GM19240 (cell line): ENCODE measurements around the gene DIP2A.
"Not testable (repeated sequence)": the region's sequence is repeated elsewhere in the genome, so short reads cannot be mapped to it uniquely, and the experiment has no call there.

Experiments used
- DNase-seq: peaks from one replicate; pipeline ENCODE4 v3.0.0; 2011; ENCODE audit warnings: low spot score; ENCODE audit not compliant: insufficient read length

DIP2A gene

GRCh38 chr21:46443910-46444309, 14.8 kb upstream of the DIP2A start:
- no peak for DNase-seq

- DNase-seq: no peak
Measured at GRCh38 chr21:46448108-46448507, 10.6 kb upstream of the DIP2A start.

DNA sequence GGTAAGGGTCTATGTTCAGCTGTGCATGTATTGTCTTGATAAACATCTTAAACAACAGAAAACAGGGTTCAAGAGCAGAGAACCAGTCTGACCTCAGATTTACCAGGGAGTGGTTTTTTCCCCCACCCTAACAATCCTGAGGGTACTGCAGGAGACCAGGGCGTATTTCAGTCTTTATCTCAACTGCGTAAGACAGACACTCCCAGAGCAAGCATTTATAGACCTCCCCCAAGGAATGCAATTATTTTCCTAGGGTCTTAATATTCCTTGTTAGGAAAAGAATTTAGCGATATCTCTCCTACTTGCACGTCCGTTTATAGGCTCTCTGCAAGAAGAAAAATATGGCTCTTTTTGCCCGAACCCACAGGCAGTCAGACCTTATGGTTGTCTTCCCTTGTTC, 9.8 kb upstream of the DIP2A start:
- not testable (repeated sequence) for DNase-seq

GRCh38 chr21:46452710-46453109, 6.0 kb upstream of the DIP2A start:
- no peak for DNase-seq

DNA sequence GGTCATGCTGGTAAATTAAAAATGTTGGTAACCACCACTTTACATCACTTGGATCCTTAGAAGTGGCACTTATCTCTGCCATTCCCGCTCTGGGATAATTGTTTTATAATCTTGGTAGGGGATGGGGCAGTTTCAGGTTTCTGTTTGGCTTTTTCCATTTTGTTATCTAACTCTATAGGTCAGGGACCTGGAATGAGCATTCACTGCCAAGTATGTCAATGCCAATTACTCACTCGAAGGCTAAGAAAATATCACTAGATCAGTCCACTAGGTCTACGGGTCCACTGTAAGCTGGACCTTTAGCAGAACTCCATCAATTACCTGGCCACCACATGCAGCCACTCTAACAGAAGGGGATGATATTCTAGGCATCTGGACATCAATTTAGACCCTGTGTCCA, 4.5 kb upstream of the DIP2A start:
- DNase-seq: no peak

DNA sequence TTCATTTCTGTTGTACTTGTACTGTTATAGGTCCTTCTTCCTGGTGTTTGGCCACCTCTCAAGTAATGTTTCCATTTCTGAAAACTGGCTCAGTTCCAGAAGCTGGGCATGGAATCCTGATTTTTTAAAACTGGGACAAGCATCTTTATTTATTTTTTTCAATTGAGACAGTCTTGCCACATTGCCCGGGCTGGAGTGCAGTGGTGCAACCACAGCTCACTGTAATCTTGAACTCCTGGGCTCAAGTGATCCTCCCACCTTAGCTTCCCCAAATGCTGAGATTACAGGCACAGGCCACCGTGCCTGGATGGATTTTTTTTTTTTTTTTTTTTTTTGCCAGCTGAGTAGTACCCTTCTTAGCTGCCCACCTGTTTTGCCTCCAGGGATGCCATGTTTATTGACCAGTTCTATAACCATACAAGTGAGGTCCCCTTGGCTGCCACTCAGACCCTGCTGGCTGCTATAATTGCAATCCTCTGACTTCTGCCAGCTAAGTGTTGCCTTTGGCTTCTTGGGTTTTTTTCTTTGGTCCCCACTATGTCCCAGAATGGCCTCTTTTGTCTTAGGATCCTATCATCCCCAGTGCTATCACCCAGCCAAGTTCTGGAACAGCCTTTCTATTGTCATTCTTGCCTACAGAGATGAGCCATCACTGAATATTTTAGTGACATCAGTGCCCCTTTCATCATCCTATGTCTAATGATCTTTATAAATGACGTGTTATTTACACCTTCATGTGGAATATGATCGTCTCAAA, 3.9 kb upstream of the DIP2A start:
- DNase-seq: no peak

- DNase-seq: no peak
Measured at GRCh38 chr21:46455575-46456385, 2.9 kb upstream of the DIP2A start.

DNA sequence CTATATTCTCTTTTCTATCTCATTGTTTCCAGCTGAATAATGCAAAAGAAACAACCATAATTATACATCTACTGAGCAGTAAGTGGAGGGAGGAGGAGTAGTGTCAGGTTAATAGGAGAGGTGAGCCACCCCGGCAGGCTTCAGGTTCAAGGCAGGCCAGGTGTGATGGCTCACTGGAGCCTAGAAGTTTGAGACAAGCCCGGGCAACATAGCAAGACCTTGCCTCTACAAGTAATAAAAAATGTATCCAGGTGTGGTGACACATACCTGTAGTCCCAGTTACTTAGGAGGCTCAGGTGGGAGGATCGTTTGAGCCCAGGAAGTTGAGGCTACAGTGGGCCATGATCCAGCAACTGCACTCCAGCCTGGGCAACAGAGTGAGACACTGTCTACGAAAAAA, 1.9 kb upstream of the DIP2A start:
- no peak for DNase-seq

GRCh38 chr21:46457801-46458314, 833 bp upstream of the DIP2A start:
- DNase-seq: no peak

- DNase-seq: no peak
Measured at GRCh38 chr21:46459024-46459355, 299 bp downstream of the DIP2A start.

DNA sequence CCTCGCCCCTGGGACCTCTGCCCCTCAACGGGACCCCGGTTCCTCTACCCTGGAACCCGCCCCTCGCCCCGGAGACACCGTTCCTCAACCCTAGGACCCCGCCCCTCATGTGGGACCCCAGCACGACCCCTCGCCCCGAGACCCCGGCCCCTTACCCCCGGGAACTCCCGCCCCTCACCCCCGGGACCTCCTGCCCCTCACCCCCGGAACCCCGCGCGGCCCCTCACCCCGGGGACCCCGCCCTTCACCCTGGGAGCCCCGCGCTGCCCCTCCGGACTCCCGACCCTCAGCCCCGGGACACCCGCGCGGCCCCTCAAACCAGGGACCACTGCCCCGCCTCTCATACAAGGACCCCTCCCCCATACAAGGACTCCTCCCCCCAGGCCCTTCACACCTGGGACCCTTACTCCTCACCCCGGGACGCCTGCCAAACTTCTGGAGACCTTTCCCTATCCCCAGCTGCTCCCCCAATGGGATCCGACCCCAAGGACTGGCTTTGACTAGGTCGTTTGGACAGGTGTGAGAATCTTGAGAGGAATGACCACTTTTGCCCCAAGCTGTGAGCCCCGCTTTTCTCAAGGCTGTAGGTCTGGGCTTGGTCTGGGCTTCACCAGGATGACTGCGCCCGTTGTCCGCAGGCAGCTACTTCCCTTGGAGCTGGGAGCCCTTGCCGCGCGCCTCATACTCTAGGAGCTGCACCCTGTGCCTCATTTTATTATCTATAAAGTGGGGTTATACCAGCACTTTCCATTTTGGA, 843 bp downstream of the DIP2A start:
- no peak for DNase-seq

DNA sequence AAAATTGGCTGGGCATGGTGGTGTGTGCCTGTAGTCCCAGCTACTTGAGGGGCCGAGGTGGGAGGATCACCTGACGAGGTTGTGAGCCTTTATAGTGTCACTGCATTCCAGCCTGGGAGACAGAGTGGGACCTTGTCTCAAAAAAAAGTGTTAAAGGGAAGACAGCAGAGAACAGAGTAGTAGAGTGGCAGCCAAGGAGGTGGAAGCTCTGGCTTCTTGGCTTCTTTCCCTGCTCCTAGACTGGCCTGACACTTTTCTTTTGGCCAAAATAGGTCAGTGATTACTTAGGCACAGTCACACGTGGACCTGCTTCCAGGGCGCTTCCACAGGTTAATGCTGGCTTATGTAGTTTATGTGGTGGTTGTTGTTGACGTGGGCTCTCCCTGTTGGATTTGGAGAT, 3.2 kb downstream of the DIP2A start:
- DNase-seq: no peak

DNA sequence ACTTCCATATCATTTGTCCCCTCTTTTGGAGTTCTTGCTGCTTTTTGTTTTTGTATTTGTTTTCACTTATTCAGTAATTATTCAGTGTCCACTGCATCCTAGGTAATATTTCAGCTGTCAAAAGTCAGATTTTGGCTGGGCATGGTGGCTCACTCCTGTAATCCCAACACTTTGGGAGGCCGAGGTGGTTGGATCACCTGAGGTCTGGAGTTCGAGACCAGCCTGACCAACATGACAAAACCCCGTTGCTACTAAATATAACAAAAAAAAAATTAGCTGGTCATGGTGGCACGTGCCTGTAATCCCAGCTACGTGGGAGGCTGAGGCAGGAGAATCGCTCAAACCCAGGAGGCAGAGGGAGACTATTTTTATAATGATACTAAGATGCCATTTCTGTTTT, 6.5 kb downstream of the DIP2A start:
- not testable (repeated sequence) for DNase-seq

- DNase-seq: no peak
Measured at GRCh38 chr21:46465651-46466050, 7.0 kb downstream of the DIP2A start.

DNA sequence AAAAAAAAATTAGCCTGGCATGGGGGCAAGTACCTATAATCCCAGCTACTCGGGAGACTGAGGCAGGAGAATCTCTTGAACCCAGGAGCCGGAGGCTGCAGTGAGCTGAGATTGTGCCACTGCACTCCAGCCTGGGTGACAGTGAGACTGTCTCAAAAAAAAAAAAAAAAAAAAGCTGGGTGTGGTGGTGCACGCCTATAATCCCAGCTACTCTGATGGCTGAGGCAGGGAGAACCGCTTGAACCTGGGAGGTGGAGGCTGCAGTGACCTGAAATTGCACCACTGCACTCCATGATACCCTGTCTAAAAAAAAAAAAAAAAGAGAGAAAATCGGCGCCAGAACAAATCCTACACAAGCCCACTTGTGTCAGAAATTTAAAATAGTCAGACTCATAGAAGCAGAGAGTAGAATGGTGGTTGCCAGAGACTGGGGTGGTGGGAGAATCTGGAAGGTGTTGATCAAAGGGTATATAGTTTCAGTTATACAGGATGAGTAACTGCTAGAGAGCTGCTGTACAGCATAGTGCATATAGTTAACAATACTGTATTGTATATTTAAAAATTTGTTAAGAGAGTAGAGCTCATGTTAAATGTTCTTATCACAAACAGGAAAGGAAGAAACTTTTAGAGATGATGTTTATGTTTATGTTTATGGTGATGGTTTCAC, 9.6 kb downstream of the DIP2A start:
- DNase-seq: no peak

- no peak for DNase-seq
Measured at GRCh38 chr21:46469275-46469674, 10.6 kb downstream of the DIP2A start.

- DNase-seq: no peak
Measured at GRCh38 chr21:46471514-46471913, 12.8 kb downstream of the DIP2A start.

GRCh38 chr21:46472246-46472645, 13.6 kb downstream of the DIP2A start:
- DNase-seq: no peak

DNA sequence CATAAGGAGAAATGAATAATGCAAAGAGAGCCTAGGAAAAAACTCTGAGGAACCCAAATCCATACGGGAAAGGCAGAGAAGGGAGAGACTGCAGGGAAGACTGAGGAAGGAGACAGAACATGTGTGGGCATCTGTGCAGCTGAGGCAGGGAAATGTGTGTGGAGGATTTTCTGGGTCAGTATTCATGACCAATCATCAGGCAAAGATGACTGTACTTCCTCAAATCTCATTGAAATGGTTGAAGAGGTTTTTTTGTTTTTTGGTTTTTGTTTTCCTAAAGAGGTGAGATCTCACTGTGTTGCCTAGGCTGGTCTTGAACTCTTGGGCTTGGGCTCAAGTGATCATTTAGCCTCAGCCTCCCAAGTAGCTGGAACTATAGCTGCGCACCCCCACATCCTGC, 15.7 kb downstream of the DIP2A start:
- no peak for DNase-seq

DNA sequence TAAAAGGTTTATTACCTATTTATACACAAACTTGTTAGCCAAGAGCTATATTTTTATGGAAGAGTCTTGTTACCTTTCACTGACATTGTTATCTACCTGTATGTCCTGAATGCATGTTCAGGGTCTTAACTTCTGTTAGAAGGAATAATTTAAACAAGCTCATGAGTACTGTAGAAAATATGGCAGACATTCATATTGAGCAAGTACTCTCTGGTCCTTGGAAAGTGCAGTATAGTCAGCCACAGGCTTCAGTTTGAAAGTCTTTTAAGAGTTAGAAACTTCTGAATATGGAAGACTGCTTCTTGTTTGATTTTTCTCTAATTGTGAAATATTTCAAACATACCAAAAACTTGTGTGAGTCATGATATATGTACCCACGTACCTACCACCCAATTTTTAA, 16.6 kb downstream of the DIP2A start:
- no peak for DNase-seq

GRCh38 chr21:46477765-46478164, 19.1 kb downstream of the DIP2A start:
- DNase-seq: no peak

DNA sequence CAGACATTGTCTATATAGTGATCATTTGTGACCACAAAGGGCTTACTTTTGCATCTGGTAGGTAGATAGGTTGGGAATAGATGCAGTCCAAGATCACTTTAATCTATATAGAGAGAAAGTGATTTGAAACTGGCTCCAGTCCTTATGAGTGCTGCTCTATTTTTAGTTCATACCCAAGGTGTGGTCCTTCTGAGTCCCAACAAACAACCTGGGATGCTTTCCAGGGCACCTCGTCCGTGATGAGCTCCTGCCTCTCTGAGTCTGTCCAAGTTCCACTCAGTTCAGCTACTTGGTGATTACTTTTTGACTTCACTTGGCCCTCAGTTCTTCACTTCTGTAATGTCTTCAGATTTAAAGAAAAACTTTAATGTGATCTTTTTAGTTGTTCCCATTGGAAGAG, 20.2 kb downstream of the DIP2A start:
- no peak for DNase-seq
